ENCODE data around the gene FFAR1.

The FFAR1 gene

GRCh38 chr19:35309481-35310279 lies 38.0 kb upstream of the FFAR1 start:
- no peak for TF ChIP-seq ZNF274 (IDR thresholded peaks at IDR 0.05; ENCODE audit: low read depth, low read length)
- H3K4me3 ChIP-seq (ENCODE audit: low read length) = no peak overlapping the region

DNA sequence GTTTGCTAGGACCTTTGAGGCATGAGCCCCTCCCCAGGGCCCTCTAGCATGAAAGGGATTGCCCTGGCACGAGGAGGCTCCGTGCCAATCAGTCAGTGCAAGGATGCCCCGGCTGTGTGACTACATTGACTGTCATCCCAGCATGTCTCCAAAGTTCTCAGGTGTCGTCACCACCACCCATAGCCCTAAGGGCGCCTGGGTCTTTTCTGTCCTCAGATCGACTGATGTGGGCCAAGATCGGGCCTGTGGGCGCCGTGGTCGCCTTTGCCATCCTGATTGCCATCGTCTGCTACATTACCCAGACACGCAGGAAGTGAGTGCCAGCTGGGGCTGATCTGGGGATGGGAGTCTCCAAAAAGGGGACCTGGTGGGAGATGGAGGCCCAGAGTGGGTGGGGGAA lies 37.4 kb upstream of the FFAR1 start:
- no peak for TF ChIP-seq ZNF274 (IDR thresholded peaks at IDR 0.05; ENCODE audit: low read depth, low read length)

GRCh38 chr19:35310811-35311465 lies 36.8 kb upstream of the FFAR1 start:
- TF ChIP-seq ZNF274 (IDR thresholded peaks at IDR 0.05; ENCODE audit: low read depth, low read length) = no peak
- no peak overlapping the region for H3K4me3 ChIP-seq (ENCODE audit: low read length)

More for the DNA sequence above, 37.4 kb upstream of the FFAR1 start:
- no peak overlapping the region for H3K4me3 ChIP-seq (ENCODE audit: low read length)

DNA sequence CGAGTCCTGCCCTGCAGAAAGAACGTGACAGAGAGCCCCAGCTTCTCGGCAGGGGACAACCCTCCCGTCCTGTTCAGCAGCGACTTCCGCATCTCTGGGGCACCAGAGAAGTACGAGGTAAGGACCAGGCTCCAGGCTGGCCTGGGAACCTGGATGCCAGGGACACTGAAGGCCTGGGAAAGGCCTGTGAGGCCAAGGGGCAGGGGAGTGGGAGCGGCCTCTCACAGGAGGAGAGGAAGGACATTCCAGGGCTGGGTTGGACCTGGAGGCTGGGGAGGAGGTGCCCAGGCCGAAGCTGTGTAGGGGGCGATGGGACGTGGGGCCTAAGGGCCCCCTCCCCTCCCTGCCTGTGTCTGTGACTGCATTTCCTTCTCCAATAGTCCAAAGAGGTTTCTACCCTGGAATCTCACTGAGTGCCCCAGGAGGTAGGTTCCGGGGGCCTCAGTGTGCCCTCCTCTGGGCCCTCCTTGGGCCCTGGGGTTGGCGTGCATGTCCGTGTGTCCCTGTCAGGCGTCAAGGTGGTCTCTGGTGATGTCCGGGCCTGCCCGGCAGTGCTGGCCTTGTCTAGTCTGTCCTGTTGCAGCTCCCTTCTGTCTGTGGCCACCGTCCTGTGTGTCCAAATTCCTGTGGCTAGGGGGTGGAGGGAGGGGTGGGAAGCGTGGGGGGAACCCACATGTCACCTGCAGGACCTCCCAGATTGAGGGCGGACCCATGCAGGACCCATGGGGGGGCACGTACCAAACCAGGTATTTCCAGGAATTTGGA lies 35.6 kb upstream of the FFAR1 start:
- no peak for TF ChIP-seq ZNF274 (IDR thresholded peaks at IDR 0.05; ENCODE audit: low read depth, low read length)
- no peak overlapping the region for H3K4me3 ChIP-seq (ENCODE audit: low read length)

- H3K4me3 ChIP-seq (ENCODE audit: low read length) = no peak overlapping the region
- no peak for TF ChIP-seq ZNF274 (IDR thresholded peaks at IDR 0.05; ENCODE audit: low read depth, low read length)
These were observed 34.1 kb upstream of the FFAR1 start for GRCh38 chr19:35313587-35313986.

GRCh38 chr19:35314031-35314430 lies 33.7 kb upstream of the FFAR1 start:
- no peak overlapping the region for H3K4me3 ChIP-seq (ENCODE audit: low read length)
- no peak for TF ChIP-seq ZNF274 (IDR thresholded peaks at IDR 0.05; ENCODE audit: low read depth, low read length)

DNA sequence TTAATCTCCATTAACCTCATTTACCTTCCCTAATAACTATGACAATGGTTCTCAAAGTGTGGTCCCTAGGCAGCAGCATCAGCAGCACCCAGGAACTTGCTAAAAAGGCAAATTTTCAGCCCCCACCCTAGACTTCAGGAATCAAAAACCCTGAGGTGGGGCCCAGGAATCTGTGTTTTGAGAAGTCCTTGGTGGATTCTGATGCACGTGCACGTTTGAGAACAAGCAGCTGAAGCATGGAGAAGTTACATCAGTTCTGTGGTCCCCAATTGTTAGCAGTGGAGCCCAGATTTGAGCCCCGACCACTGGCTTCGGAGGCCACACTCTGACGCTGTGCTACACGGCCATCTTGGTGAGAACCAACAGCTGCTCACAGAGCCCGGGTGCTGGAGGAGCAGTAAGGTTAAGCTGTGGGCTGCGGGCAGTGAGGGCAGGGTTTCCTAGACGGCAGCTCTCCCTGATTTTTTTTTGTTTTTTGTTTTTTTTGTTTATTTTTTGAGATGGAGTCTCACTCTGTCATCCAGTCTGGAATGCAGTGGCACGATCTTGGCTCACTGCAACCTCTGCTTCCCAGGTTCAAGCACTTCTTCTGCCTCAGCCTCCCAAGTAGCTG lies 32.7 kb upstream of the FFAR1 start:
- H3K4me3 ChIP-seq (ENCODE audit: low read length) = no peak overlapping the region
- TF ChIP-seq ZNF274 (IDR thresholded peaks at IDR 0.05; ENCODE audit: low read depth, low read length) = no peak

DNA sequence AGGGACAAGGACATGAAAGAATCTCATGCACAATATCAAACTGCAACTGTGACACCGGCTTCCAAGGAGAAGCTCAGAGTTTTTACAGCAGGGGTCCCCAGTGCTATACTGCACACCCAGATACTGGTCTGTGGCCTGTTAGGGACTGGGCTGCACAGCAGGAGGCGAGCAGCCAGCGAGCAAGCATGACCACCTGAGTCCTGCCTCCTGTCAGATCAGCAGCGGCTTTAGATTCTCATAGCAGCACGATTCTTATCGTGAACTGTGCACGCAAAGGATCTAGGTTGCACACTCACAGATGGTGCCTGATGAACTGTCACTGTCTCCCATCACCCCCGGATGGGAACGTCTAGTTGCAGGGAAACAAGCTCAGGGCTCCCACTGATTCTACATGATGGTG lies 31.8 kb upstream of the FFAR1 start:
- no peak overlapping the region for H3K4me3 ChIP-seq (ENCODE audit: low read length)
- TF ChIP-seq ZNF274 (IDR thresholded peaks at IDR 0.05; ENCODE audit: low read depth, low read length) = no peak

GRCh38 chr19:35316560-35316959 lies 31.1 kb upstream of the FFAR1 start:
- no peak for TF ChIP-seq ZNF274 (IDR thresholded peaks at IDR 0.05; ENCODE audit: low read depth, low read length)
- H3K4me3 ChIP-seq (ENCODE audit: low read length) = no peak overlapping the region

DNA sequence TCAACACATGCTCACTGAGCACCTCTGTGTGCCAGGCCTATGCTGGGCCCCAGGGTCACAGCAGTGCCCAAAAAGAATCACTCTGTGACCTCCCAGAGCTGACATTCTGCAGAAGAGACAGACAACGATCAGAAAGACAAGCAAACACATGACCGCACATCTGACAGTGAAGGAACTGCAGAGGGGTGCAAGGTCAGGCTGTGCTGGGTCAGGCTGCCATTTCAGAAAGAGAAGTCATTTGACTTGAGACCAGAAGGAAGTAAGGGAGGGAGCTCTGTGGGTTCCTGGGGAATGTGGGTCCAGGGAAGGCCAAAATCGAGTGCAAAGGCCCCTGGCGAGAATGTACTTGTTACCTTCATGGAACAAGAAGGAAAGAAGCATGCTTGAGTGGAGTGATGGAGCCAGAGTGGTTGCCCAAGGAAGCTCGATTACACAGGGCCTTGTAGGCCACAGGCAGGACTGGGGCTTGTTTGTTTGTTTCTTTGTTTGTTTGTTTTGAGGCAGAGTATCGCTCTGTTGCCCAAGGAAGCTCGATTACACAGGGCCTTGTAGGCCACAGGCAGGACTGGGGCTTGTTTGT lies 30.1 kb upstream of the FFAR1 start:
- TF ChIP-seq ZNF274 (IDR thresholded peaks at IDR 0.05; ENCODE audit: low read depth, low read length) = no peak
- H3K4me3 ChIP-seq (ENCODE audit: low read length) = no peak overlapping the region

DNA sequence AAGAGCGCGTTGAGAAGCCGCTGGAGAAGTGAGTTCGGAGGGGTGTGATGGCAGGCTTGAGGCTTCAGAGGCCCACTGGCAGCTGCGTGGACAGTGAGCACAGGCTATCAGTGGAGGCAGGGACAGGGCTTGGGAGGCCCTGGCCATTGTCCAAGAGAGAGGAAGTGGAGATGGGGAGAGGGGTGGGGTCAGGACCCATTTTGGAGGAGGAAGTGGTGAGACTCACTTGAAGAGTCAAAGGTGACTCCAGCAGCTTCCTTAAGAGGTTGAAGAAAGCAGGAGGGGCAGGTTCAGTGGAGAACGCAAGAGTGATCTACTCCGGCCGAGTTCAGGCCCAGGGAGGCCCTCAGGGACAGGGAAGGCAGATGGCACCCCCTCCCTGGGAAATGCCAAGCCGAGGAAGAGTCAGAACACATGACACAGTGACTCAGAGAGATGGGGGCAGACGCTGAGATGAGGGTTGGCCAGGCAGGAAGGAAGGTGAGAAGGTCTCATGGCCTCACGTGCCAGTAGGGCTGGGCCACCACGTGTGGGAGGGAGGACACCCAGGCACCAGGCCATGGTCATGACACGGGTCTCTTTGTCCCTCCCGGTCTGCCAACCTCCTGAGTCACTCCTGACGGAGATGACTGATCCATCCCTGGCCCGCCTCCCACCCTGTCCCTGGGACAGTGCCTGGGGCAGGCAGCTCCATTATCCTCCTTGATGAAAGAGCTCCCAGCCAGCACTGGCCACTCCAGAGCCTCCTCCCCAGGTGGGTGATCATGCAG lies 28.8 kb upstream of the FFAR1 start:
- no peak overlapping the region for H3K4me3 ChIP-seq (ENCODE audit: low read length)
- no peak for TF ChIP-seq ZNF274 (IDR thresholded peaks at IDR 0.05; ENCODE audit: low read depth, low read length)

DNA sequence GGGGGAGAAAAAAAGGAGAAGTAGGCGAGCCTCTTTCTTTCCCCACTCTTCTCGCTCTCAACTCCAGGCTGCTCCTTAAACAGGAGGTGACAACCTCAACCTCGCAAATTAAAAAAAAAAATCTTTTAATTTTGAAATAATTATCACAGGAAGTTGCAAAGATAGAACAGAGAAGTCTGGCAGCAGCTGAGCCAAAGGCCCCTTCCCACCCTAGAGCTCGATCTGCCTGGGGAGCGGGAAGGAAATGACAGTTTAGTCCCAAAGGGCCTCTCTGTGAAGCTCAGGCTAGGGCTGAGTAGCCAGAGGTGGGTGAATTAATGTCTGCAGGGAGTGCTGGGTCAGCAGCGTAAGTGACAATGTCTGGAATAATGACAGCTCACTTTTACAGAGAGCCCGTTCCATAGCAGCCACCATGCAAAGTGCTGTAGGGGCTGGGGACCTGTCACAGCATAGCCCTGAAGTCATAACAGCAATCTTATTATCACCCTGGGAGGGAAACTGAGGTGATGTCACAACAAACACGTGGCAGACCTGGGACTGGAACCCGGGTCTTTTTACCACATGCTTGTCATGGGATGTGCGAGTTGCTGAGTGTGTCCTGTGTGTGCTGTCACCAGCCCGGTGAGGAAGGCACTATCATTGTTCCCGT lies 27.5 kb upstream of the FFAR1 start:
- TF ChIP-seq ZNF274 (IDR thresholded peaks at IDR 0.05; ENCODE audit: low read depth, low read length) = no peak
- no peak overlapping the region for H3K4me3 ChIP-seq (ENCODE audit: low read length)

- no peak for TF ChIP-seq ZNF274 (IDR thresholded peaks at IDR 0.05; ENCODE audit: low read depth, low read length)
- no peak overlapping the region for H3K4me3 ChIP-seq (ENCODE audit: low read length)
These were observed 26.4 kb upstream of the FFAR1 start for GRCh38 chr19:35321291-35321690.
